ENCODE results near the gene MUTYH.

The MUTYH gene

GRCh38 chr1:45348966-45349677 lies 8.9 kb upstream of the MUTYH start:
- DNase-seq (ENCODE audit: low read depth in 3 of 3): no peak

GRCh38 chr1:45348609-45348965 lies 8.3 kb upstream of the MUTYH start:
- DNase-seq (ENCODE audit: low read depth in 3 of 3): no peak

DNA sequence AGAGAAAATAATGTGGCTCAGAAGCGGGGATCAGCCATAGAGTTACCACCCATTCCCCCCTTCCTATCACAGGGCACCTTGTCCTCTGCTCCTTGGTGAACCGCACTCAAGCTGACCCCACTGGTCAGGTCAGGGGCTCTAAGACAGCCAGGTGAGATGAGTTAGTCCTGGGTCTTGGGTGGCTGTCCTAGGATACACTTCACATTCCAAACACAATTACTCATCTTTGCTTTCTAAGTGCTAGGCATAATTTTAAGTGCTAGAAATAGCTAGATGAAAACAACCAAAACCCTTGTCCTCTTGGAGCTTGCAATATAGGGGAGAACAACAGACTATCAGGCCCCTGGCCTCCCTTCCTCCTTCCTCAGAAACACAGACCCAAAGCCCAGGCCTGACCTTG lies 7.8 kb upstream of the MUTYH start:
- DNase-seq (ENCODE audit: low read depth in 3 of 3): no peak

GRCh38 chr1:45346473-45346872 lies 6.2 kb upstream of the MUTYH start:
- DNase-seq (ENCODE audit: low read depth in 3 of 3): no peak

- no peak for DNase-seq (ENCODE audit: low read depth in 3 of 3)
Measured at GRCh38 chr1:45345014-45345413, 4.8 kb upstream of the MUTYH start.

- no peak for DNase-seq (ENCODE audit: low read depth in 3 of 3)
Measured at GRCh38 chr1:45344499-45344898, 4.3 kb upstream of the MUTYH start.

DNA sequence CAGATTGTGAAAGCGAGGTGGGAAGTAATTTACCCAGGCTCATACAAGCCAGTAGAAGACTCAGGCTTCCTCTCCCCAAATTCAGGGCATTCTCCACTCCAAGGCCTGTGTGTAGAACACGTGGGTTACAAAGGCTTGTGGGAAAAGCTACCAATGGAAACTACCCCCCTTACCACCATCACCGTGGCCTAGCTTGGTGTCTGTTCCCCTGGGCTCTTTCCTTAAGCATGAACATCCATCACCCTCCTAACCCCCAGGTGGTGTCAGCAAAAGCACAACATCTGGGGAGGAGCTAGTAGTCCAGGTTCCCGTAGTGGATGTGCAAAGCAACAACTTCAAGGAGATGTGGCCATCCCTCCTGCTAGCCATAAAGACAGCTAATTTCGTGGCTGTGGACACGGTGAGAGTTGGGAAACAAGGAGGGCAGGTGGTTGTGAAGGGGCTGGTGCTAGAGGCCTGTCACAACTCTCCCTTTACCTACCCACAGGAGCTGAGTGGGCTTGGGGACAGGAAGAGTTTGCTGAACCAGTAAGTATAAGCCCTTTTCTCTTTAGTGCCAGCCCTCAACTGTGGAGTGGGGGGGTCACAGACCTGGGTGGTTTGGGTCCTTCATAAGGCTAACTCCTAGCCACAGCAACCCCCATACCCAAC lies 701 bp upstream of the MUTYH start:
- no peak for DNase-seq (ENCODE audit: low read depth in 3 of 3)

- no peak for DNase-seq (ENCODE audit: low read depth in 3 of 3)
Measured at GRCh38 chr1:45337630-45338325, 2.5 kb downstream of the MUTYH start.

DNA sequence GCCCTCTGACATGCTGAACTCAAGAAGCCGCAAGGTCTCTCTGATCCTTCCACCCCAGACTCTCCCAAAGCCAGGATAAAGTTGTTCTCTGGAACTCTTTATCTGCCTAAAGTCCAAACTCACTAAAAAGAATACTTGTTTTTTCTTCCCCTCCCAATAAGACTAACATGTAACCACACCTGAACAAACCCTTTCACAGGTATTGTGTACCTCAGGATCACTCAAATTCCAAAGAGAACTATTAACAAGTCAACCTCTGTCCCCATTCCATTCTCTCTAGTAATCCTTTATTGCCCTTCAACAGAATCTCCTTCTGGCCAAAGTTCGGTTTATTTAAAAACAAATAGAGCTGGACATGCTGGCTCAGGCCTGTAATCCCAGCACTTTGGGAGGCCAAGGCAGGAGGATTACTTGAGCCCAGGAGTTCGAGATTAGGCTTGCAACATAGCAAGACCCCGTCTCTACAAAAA lies 4.3 kb downstream of the MUTYH start:
- no peak for DNase-seq (ENCODE audit: low read depth in 3 of 3)

GRCh38 chr1:45334308-45335245 lies 5.7 kb downstream of the MUTYH start:
- no peak for DNase-seq (ENCODE audit: low read depth in 3 of 3)

- no peak for DNase-seq (ENCODE audit: low read depth in 3 of 3)
Measured at GRCh38 chr1:45332346-45332720, 7.9 kb downstream of the MUTYH start.

DNA sequence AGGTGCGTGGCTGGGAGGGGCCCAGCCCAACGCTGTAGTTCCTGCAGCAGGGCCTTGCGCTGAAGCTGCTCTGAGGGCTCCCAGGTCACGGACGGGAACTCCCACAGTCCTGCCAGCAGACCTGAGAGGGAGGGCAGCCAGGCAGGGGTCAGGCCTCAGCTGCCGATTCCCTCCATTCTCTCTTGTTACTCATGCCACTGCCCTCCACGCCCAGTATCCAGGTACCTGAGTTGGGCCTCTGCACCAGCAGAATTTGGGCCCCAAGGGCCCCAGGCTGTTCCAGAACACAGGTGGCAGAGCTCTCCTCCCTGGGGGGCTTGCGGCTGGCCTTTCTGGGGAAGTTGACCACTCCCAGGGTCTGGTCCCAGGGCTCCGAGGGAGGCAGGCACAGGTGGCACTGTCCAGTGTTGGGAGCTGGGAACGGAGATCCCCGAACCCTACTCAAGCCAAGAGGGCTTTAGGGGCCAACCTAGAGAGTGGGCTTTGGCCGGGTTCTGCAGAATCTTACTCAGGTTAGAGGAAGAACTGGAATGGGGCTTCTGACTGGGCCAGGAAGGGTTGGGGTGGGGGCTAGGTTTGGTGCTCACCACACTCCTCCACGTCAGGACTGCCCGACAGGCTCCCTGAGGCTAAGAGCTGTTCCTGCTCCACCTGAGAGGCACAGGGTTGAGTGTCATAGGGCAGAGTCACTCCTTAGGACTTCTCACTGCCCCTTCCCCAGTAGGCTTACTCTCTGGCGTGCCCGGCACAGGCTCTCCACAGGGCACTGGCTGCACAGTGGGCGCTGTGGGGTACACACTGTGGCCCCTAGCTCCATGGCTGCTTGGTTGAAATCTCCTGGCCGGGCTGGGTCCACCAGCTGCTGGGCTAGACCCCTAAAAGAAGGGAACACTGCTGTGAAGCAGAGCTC lies 8.5 kb downstream of the MUTYH start:
- DNase-seq (ENCODE audit: low read depth in 3 of 3): no peak

DNA sequence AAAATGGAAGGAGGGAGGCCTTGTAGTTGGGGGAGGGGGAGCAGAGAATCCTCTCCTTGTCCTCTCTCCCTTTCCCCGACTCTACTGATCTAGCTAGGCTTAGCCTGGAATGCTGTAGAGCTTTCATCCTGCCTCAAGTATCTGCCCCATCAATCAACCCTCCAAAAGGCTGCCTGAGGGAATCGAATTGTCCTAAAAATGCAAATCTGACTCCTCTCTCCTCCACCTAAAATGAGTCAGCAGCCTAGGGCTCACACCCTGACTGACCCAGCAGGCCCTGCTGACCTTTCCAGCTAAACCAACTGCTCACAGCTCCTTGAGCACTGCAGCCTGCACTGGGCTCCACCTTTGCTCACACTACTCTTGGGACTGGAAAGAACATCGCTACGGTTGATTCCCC lies 10.8 kb downstream of the MUTYH start:
- DNase-seq (ENCODE audit: low read depth in 3 of 3): no peak

- DNase-seq (ENCODE audit: low read depth in 3 of 3): no peak
Measured at GRCh38 chr1:45328680-45329079, 11.6 kb downstream of the MUTYH start.

DNA sequence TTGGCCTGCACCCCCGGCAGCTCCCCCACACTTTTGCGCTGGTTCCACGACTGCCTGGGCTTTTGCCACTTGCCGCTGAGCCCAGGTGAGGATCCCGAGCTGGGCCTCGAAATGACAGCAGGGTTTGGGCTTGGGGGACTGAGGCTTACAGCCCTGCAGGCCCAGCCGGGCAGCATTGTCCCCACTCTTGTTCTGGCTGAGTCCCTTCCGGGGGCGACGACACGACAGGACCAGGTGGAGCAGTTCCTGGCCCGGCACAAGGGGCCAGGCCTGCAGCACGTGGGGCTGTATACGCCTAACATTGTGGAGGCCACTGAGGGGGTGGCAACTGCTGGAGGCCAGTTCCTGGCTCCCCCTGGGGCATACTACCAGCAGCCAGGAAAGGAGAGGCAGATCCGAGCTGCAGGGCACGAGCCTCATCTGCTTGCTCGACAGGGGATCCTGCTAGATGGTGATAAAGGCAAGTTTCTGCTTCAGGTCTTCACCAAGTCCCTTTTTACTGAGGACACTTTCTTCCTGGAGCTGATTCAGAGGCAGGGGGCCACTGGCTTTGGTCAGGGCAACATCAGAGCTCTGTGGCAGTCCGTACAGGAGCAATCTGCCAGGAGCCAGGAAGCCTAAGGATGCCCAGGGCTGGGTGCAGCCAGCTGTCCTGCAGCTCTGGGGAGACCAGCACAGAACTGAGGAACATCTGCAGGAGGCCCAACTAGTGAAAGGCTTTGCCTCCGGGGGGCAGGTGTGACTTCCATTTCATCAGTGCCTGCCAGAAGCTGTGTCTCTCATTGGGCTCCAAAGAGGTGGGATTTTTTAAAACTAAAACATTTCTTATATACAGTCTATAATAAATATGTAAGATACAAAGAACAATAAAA lies 12.4 kb downstream of the MUTYH start:
- no peak for DNase-seq (ENCODE audit: low read depth in 3 of 3)

DNA sequence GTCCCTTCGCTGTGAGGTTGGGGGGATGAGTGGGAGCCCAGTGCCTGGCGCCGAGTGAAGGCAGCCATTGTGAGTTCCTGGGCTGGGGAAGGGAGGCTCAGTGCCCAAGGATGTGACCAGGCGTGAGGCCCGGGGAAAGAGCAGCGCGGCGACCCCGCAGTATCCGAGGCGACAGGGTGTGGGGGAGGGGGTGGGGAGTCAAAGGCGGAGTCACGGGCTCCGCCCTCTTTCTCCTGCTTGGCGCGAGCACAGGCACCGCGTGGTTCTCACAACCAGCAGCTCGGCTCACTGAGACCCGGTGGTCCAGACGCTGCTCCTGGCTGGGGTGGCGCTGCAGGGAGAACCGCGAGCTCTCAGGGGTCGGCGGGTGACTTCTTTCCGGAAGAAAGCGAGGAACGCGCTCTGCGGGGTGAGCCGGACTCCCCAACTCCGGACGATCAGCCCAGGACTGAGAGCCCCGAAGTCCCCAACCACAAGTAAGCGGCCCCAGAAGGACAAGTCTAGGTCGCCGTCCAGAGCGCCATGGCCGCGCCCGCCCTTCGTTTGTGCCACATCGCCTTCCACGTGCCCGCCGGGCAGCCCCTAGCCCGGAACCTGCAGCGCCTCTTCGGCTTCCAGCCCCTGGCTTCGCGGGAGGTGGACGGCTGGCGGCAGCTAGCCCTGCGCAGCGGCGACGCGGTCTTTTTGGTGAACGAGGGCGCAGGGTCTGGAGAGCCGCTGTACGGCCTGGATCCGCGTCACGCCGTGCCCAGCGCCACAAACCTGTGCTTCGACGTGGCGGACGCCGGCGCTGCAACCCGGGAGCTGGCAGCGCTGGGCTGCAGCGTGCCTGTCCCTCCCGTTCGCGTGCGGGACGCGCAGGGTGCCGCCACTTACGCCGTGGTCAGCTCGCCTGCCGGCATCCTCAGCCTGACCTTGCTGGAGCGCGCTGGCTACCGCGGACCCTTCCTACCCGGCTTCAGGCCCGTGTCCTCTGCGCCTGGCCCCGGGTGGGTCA lies 13.3 kb downstream of the MUTYH start, which contains the start of gene HPDL:
HPDL (plus strand) TSS at position 269 of the 997 bp plus-strand sequence; CDS start at position 523, 254 bp downstream.
- peak; percentile 44 to 58 (median 55) for DNase-seq (ENCODE audit: low read depth in 3 of 3)

DNA sequence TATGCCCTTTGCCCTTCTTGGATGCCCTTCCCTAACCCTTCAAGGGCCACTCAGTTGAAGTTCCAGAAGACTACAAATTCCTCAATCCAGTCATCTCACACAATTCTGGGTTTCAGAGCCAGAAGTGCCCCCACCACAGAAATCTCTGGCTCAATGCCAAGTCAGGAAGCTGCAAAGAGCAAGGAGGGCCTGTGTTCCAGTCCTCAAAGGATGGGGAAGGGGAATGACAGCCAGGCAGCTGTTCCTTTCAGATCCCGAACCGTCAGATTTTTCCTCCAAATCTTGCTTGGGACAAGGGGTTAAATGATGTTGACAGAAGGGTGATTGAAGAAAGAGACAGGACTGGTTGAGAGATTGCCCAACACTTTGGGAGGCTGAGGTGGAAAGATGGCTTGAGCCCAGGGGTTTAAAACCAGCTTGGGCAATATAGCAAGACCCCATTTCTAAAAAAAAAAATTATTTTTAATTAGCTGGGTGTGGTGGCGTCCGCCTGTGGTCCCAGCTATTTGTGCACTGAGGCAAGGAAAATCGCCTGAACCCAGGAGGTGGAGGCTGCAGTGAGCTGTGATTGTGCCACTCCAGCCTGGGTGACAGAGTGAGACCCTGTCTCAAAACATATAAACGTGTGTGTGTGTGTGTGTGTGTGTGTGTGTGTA lies 14.3 kb downstream of the MUTYH start:
- DNase-seq (ENCODE audit: low read depth in 3 of 3): no peak

- DNase-seq (ENCODE audit: low read depth in 3 of 3): no peak
Measured at GRCh38 chr1:45322486-45323040, 17.7 kb downstream of the MUTYH start.

All from stimulated activated CD4-positive, alpha-beta T cell treated with anti-CD3 and anti-CD28 coated beads, TNF-alpha, amount 100 ng/mL, for 4 hours (primary cell).